HG02884 (cell line): ENCODE data around the gene R3HDML.
"Not testable (repeated sequence)": the region's sequence is repeated elsewhere in the genome, so short reads cannot be mapped to it uniquely, and the experiment has no call there.

Experiments used
- ATAC-seq: cut with Tn5 transposase; IDR thresholded peaks from one replicate; pipeline ENCODE4 v1.9.1; 2021; ENCODE audit warnings: mild to moderate bottlenecking, moderate library complexity; ENCODE audit not compliant: unreplicated experiment

The R3HDML gene

GRCh38 chr20:44327748-44328147, 9.1 kb upstream of the R3HDML start:
- not testable (repeated sequence) for ATAC-seq

- ATAC-seq, result no peak
These were observed 8.4 kb upstream of the R3HDML start for GRCh38 chr20:44328428-44328827.

GRCh38 chr20:44331201-44331600, 5.6 kb upstream of the R3HDML start:
- ATAC-seq, result no peak

- no peak for ATAC-seq
These were observed 2.5 kb upstream of the R3HDML start for GRCh38 chr20:44334306-44334705.

GRCh38 chr20:44334709-44335108, 2.1 kb upstream of the R3HDML start:
- ATAC-seq, result no peak

- no peak for ATAC-seq
These were observed 1.2 kb upstream of the R3HDML start for GRCh38 chr20:44335675-44336074.

- ATAC-seq, result no peak
These were observed 757 bp upstream of the R3HDML start for GRCh38 chr20:44336086-44336485.

- no peak for ATAC-seq
These were observed 5.4 kb downstream of the R3HDML start for GRCh38 chr20:44342248-44342647.

- ATAC-seq, result no peak
These were observed 6.4 kb downstream of the R3HDML start for GRCh38 chr20:44343162-44343675.

- no peak for ATAC-seq
These were observed 7.9 kb downstream of the R3HDML start for GRCh38 chr20:44344723-44345122.

- no peak for ATAC-seq
These were observed 8.3 kb downstream of the R3HDML start for GRCh38 chr20:44345147-44345546.

GRCh38 chr20:44345941-44346340, 9.1 kb downstream of the R3HDML start:
- not testable (repeated sequence) for ATAC-seq

GRCh38 chr20:44348168-44348659, 11.4 kb downstream of the R3HDML start:
- ATAC-seq, result no peak

- no peak for ATAC-seq
These were observed 12.5 kb downstream of the R3HDML start for GRCh38 chr20:44349349-44349748.

- no peak for ATAC-seq
These were observed 13.7 kb downstream of the R3HDML start for GRCh38 chr20:44350567-44350966.

GRCh38 chr20:44354979-44355497, 18.2 kb downstream of the R3HDML start:
- ATAC-seq, result no peak

GRCh38 chr20:44355498-44356352, 18.9 kb downstream of the R3HDML start, which contains the start of gene HNF4A:
TSS of gene HNF4A (plus strand) at chr20:44355699. CDS start at chr20:44355805, 106 bp downstream.
- ATAC-seq, result no peak

- ATAC-seq, result no peak
These were observed 19.5 kb downstream of the R3HDML start for GRCh38 chr20:44356353-44356723.

GRCh38 chr20:44357020-44357419, 20.2 kb downstream of the R3HDML start:
- no peak for ATAC-seq

- no peak for ATAC-seq
These were observed 20.8 kb downstream of the R3HDML start for GRCh38 chr20:44357555-44358125.

GRCh38 chr20:44358776-44359175, 21.9 kb downstream of the R3HDML start:
- no peak for ATAC-seq

GRCh38 chr20:44360221-44360620, 23.4 kb downstream of the R3HDML start:
- no peak for ATAC-seq
